GM18499 (cell line): ENCODE measurements around the gene PIK3C3.

Experiments used
- ATAC-seq: cut with Tn5 transposase; IDR thresholded peaks from one replicate; pipeline ENCODE4 v1.9.1; 2021; ENCODE audit warnings: moderate number of reproducible peaks; ENCODE audit not compliant: insufficient read depth, unreplicated experiment

Gene PIK3C3

GRCh38 chr18:42064109-42064508, 109.1 kb downstream of the PIK3C3 start:
- ATAC-seq: no peak

- ATAC-seq: no peak
These were observed 112.5 kb downstream of the PIK3C3 start for GRCh38 chr18:42067518-42067917.

- no peak for ATAC-seq
These were observed 113.0 kb downstream of the PIK3C3 start for GRCh38 chr18:42068030-42068429.

- ATAC-seq: no peak
These were observed 114.0 kb downstream of the PIK3C3 start for GRCh38 chr18:42069036-42069435.

- no peak for ATAC-seq
These were observed 117.4 kb downstream of the PIK3C3 start for GRCh38 chr18:42072407-42072806.

GRCh38 chr18:42074704-42075103, 119.7 kb downstream of the PIK3C3 start:
- no peak for ATAC-seq

- no peak for ATAC-seq
These were observed 123.7 kb downstream of the PIK3C3 start for GRCh38 chr18:42078711-42079110.

- no peak for ATAC-seq
These were observed 125.3 kb downstream of the PIK3C3 start for GRCh38 chr18:42080340-42080739.

- peak; percentile 48 for ATAC-seq
These were observed 127.6 kb downstream of the PIK3C3 start for GRCh38 chr18:42082415-42083234.

- ATAC-seq: no peak
These were observed 131.3 kb downstream of the PIK3C3 start for GRCh38 chr18:42086288-42086687.

GRCh38 chr18:42087235-42087634, 132.2 kb downstream of the PIK3C3 start:
- no peak for ATAC-seq

- no peak for ATAC-seq
These were observed 132.8 kb downstream of the PIK3C3 start for GRCh38 chr18:42087876-42088275.

GRCh38 chr18:42092848-42093247, 137.8 kb downstream of the PIK3C3 start:
- no peak for ATAC-seq

- ATAC-seq: no peak
These were observed 139.8 kb downstream of the PIK3C3 start for GRCh38 chr18:42094875-42095274.

- no peak for ATAC-seq
These were observed 140.8 kb downstream of the PIK3C3 start for GRCh38 chr18:42095732-42096377.

- ATAC-seq: no peak
These were observed 145.2 kb downstream of the PIK3C3 start for GRCh38 chr18:42100248-42100647.

GRCh38 chr18:42100911-42101310, 145.9 kb downstream of the PIK3C3 start:
- ATAC-seq: no peak

GRCh38 chr18:42105394-42105793, 150.4 kb downstream of the PIK3C3 start:
- no peak for ATAC-seq

GRCh38 chr18:42106784-42107183, 151.8 kb downstream of the PIK3C3 start:
- no peak for ATAC-seq

- ATAC-seq: no peak
These were observed 152.3 kb downstream of the PIK3C3 start for GRCh38 chr18:42107287-42107686.

GRCh38 chr18:42107691-42108450, 152.8 kb downstream of the PIK3C3 start:
- no peak for ATAC-seq
